PFSK-1 (cell line): ENCODE measurements around the gene EPSTI1. TPM values are rescaled to one million over a fixed set of nuclear protein-coding genes. Genes with fewer than 3 reads are reported as not detected.

ENCODE experiments used
- FOXP2 ChIP-seq: optimal IDR thresholded peaks from 2 replicates; pipeline ENCODE3; 2011; ENCODE audit warnings: borderline replicate concordance, control low read depth, inconsistent platforms; ENCODE audit not compliant: insufficient read depth; ENCODE audit errors: extremely low read length, extremely low read depth
- POLR2AphosphoS5 ChIP-seq: IDR thresholded peaks from 2 replicates; pipeline ENCODE4 v1.6.1; 2012; ENCODE audit warnings: low read depth, mild to moderate bottlenecking, control low read depth, low read length, moderate library complexity
- SIN3A ChIP-seq: IDR thresholded peaks from 2 replicates; pipeline ENCODE4 v1.6.1; 2012; ENCODE audit warnings: mild to moderate bottlenecking, low read length, moderate library complexity, borderline replicate concordance; ENCODE audit not compliant: insufficient read depth
- TAF1 ChIP-seq: IDR thresholded peaks from 2 replicates; pipeline ENCODE4 v1.6.1; 2012; ENCODE audit warnings: low read length, control low read depth, borderline replicate concordance; ENCODE audit not compliant: insufficient read depth
- polyA plus RNA-seq: library from polyadenylated mRNA; unstranded; fragments of >200 nt; gene quantifications from one replicate; pipeline ENCODE4 v1.2.1, GENCODE V29; 2012; ENCODE audit warnings: low read depth, missing spikeins; ENCODE audit not compliant: insufficient read length
- TF ChIP-seq, protein P1 (sequence below), 2 experiments: IDR thresholded peaks; 2 replicates each; pipeline versions ENCODE4 v1.6.1 to v1.8.0; 2011 to 2012; ENCODE audit warnings: low read depth in 2 of 2, low read length in 2 of 2, control low read depth in 1 of 2, inconsistent platforms in 1 of 2, mild to moderate bottlenecking in 1 of 2, moderate library complexity in 1 of 2; ENCODE audit not compliant: insufficient read depth in 1 of 2

Gene EPSTI1, protein sequence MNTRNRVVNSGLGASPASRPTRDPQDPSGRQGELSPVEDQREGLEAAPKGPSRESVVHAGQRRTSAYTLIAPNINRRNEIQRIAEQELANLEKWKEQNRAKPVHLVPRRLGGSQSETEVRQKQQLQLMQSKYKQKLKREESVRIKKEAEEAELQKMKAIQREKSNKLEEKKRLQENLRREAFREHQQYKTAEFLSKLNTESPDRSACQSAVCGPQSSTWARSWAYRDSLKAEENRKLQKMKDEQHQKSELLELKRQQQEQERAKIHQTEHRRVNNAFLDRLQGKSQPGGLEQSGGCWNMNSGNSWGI
- polyA plus RNA-seq = not detected

DNA sequence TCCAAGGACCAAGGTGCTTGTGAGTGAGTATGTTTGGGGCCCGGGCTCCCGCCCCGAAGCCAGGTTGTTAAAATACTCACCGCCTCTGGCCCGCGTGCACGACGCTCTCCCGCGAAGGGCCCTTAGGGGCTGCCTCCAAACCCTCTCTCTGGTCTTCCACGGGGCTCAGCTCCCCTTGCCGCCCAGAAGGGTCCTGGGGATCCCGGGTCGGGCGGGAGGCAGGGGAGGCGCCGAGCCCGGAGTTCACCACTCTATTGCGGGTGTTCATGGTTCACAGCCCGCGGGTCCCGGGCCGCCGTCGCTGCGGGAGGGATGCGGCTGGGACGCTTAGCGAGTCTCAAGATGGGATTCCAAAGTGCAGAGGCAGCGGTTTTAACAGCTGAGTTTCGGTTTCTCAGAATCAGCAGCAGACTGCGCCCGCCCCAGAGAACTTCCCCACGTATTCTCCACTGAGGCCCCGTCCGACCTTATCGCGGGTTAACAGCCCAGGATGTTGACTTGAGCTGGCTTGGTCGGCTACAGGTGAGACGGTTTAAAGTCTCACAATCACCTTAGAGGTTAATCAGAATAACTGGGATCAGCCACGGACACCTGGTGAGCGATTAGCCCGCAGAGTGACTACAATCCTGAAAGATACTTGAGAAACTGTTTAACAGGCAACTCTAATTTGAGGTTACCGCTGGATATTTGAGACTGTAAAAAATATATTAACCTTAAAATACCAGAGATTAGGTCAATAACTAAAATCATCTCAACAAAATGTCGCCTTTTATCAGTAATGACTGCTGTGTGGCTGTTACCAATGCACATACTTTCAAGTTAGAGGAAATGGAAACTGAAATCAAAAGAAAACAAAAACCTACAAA is at the start of gene EPSTI1:
Gene EPSTI1 (minus strand): TSS at position 344 of the 866 bp plus-strand sequence. CDS start 76 bp downstream, at position 268.
- TF ChIP-seq TAF1 (no peak), SIN3A (no peak)
- TF ChIP-seq, protein P1, sequence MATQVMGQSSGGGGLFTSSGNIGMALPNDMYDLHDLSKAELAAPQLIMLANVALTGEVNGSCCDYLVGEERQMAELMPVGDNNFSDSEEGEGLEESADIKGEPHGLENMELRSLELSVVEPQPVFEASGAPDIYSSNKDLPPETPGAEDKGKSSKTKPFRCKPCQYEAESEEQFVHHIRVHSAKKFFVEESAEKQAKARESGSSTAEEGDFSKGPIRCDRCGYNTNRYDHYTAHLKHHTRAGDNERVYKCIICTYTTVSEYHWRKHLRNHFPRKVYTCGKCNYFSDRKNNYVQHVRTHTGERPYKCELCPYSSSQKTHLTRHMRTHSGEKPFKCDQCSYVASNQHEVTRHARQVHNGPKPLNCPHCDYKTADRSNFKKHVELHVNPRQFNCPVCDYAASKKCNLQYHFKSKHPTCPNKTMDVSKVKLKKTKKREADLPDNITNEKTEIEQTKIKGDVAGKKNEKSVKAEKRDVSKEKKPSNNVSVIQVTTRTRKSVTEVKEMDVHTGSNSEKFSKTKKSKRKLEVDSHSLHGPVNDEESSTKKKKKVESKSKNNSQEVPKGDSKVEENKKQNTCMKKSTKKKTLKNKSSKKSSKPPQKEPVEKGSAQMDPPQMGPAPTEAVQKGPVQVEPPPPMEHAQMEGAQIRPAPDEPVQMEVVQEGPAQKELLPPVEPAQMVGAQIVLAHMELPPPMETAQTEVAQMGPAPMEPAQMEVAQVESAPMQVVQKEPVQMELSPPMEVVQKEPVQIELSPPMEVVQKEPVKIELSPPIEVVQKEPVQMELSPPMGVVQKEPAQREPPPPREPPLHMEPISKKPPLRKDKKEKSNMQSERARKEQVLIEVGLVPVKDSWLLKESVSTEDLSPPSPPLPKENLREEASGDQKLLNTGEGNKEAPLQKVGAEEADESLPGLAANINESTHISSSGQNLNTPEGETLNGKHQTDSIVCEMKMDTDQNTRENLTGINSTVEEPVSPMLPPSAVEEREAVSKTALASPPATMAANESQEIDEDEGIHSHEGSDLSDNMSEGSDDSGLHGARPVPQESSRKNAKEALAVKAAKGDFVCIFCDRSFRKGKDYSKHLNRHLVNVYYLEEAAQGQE (IDR thresholded peaks at IDR 0.05; ENCODE audit: insufficient read depth in 1 of 2, low read depth in 2 of 2, low read length in 2 of 2) = no peak

DNA sequence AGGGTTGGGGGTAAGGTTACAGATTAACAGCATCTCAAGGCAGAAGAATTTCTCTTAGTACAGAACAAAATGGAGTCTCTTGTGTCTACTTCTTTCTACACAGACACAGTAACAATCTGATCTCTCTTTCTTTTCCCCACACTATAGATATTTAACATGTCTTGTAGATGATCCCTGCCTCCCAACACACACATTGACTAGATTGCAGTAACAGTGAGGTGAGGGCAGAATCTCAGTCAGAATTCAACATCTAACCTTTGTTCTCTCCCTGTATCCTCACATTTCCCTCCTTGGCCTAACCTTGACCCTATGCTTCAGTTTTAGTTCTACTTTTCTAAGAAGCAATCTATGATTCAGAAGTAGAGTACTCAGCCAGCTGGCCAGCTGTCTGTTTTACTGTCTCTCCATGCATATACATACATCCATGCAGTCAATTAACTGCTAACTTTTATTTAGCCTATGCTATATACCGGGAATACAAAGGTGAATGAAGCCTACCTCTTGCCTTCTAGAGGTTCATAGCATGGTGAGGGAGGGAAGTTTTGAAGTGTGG is 49.4 kb upstream of the EPSTI1 start:
- TF ChIP-seq SIN3A = no peak
- TF ChIP-seq TAF1 = no peak
- TF ChIP-seq, protein P1 (IDR thresholded peaks at IDR 0.05; ENCODE audit: insufficient read depth in 1 of 2, low read depth in 2 of 2, low read length in 2 of 2) = no peak
- no peak for TF ChIP-seq FOXP2
- no peak for TF ChIP-seq POLR2AphosphoS5

DNA sequence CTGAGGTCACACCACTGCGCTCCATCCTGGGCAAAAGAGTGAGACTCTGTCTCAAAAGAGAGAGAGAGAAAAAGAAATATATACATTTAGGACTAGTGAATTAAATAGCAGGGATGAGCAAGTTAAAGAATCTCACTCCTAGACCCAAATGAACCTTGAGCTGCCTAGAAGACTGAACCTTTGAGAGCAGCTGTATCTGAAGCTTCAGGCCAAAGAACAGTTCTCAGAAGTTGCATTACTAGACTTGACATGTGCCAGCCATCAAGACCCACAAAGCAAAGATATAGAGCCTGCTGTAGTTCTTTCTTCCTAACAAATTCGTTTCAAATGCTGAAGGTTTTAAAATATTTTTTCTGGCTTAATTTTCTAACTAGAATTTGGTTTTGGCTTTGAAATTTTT is 47.9 kb upstream of the EPSTI1 start:
- TF ChIP-seq SIN3A (no peak), TAF1 (no peak), POLR2AphosphoS5 (no peak), FOXP2 (no peak)
- TF ChIP-seq, protein P1 (IDR thresholded peaks at IDR 0.05; ENCODE audit: insufficient read depth in 1 of 2, low read depth in 2 of 2, low read length in 2 of 2) = no peak

DNA sequence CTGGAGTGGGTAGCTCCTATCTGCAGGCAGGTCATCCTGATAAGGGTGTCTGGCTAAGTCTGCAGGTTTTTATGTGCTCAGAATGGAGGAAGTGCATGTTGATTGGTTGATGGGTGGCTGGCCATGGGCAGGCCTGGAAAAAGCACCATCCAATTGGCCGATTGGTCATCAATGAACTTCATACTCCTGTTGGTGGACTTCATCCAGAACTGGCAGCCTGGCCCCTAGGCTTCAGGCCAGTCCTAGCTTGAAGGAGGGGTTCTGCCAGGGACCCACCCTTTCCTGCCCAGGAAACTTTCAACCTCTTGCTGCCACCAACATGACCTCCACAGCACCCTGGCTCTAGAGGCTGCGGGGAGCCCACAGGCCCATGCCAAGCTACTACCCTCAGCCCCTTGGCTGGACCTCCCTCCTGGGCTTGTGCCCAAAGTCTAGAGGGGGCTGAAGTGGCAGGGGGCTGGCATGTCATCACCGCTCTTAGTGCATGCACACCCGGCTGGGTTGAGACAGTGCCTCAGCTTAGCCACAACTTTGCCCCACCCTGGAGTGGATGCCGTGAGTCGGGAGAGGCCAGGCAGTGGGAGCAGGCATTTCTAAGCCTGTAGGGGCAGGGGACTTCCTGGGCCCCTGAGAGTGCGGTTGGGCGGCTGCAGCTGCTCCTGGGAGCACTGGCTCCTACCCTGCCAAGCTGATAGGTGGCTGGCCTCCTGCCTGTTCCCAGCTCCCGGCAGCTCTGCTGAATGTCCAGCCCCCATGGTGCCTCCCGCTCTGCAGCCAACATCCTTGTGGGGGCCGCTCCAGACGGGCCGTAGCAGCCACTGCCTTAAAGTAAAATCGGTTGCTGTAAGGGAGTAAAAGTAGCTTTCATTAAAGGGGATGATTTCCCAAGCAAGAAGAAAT is 44.6 kb upstream of the EPSTI1 start:
- TF ChIP-seq FOXP2 (no peak), POLR2AphosphoS5 (no peak), TAF1 (no peak), SIN3A (no peak)
- TF ChIP-seq, protein P1 (IDR thresholded peaks at IDR 0.05; ENCODE audit: insufficient read depth in 1 of 2, low read depth in 2 of 2, low read length in 2 of 2) = no peak
